HG02759 (cell line): ENCODE measurements around the gene PTPRN2.

Experiments
- ATAC-seq: cut with Tn5 transposase; IDR thresholded peaks from one replicate; pipeline ENCODE4 v1.9.1; 2021; ENCODE audit warnings: mild to moderate bottlenecking, moderate library complexity; ENCODE audit not compliant: unreplicated experiment

Gene PTPRN2

GRCh38 chr7:157690058-157690832 lies 897.4 kb downstream of the PTPRN2 start:
- ATAC-seq = no peak

- ATAC-seq = no peak
These were observed 898.2 kb downstream of the PTPRN2 start for GRCh38 chr7:157689269-157690057.

- no peak for ATAC-seq
These were observed 898.9 kb downstream of the PTPRN2 start for GRCh38 chr7:157688533-157689268.

- no peak for ATAC-seq
These were observed 899.6 kb downstream of the PTPRN2 start for GRCh38 chr7:157687845-157688532.

GRCh38 chr7:157687158-157687557 lies 900.5 kb downstream of the PTPRN2 start:
- no peak for ATAC-seq

GRCh38 chr7:157686285-157686894 lies 901.2 kb downstream of the PTPRN2 start:
- no peak for ATAC-seq

- ATAC-seq = no peak
These were observed 902.0 kb downstream of the PTPRN2 start for GRCh38 chr7:157685430-157686284.

- ATAC-seq = no peak
These were observed 902.7 kb downstream of the PTPRN2 start for GRCh38 chr7:157684909-157685429.

- ATAC-seq = no peak
These were observed 903.3 kb downstream of the PTPRN2 start for GRCh38 chr7:157684157-157684908.

GRCh38 chr7:157683747-157684156 lies 903.9 kb downstream of the PTPRN2 start:
- ATAC-seq = no peak

GRCh38 chr7:157682946-157683746 lies 904.5 kb downstream of the PTPRN2 start:
- no peak for ATAC-seq

GRCh38 chr7:157682064-157682945 lies 905.3 kb downstream of the PTPRN2 start:
- ATAC-seq = no peak

GRCh38 chr7:157679607-157680006 lies 908.0 kb downstream of the PTPRN2 start:
- no peak for ATAC-seq

GRCh38 chr7:157678501-157678900 lies 909.1 kb downstream of the PTPRN2 start:
- no peak for ATAC-seq

- ATAC-seq = no peak
These were observed 911.0 kb downstream of the PTPRN2 start for GRCh38 chr7:157676456-157677255.

GRCh38 chr7:157676001-157676400 lies 911.6 kb downstream of the PTPRN2 start:
- no peak for ATAC-seq
